SU-DHL-6 (cell line): Measurements from ENCODE around the gene TSHR.
"Not testable (repeated sequence)": the region's sequence is repeated elsewhere in the genome, so short reads cannot be mapped to it uniquely, and the experiment has no call there.

Source experiments
- H2AFZ ChIP-seq: fragments of 200-600 bp; sonication (generic); 2 replicates; pipeline ENCODE4 v1.6.1; 2014; ENCODE audit warnings: low read depth, mild to moderate bottlenecking, moderate library complexity, mixed read lengths, antibody characterized with exemption, low read length; ENCODE audit not compliant: severe bottlenecking
- H3F3A ChIP-seq: fragments of 200-600 bp; shearing (Covaris generic); 2 replicates; pipeline ENCODE4 v1.6.0; 2016; ENCODE audit warnings: antibody characterized with exemption, mild to moderate bottlenecking; ENCODE audit not compliant: insufficient read depth
- H3K27ac ChIP-seq: fragments of 200-600 bp; sonication (generic); 2 replicates; pipeline ENCODE4 v1.5.1; 2016; ENCODE audit warnings: low read depth, mild to moderate bottlenecking, low read length, moderate library complexity, mixed read lengths
- H3K27me3 ChIP-seq: fragments of 200-600 bp; sonication (generic), shearing (Covaris generic); 2 replicates; pipeline ENCODE4 v1.6.0; 2014; ENCODE audit warnings: mild to moderate bottlenecking, low read length
- H3K36me3 ChIP-seq: fragments of 200-600 bp; sonication (generic); 2 replicates; pipeline ENCODE4 v1.6.1; 2014; ENCODE audit warnings: mild to moderate bottlenecking, low read length, mixed read lengths
- H3K4me2 ChIP-seq: fragments of 300-600, 200-600 bp; shearing (Covaris generic), sonication (generic); 2 replicates; pipeline ENCODE4 v1.6.0; 2014; ENCODE audit warnings: low read length, low read depth, mild to moderate bottlenecking; ENCODE audit not compliant: poor library complexity, severe bottlenecking
- H3K4me3 ChIP-seq: fragments of 200-600 bp; sonication (generic); 2 replicates; pipeline ENCODE4 v1.5.1; 2014; ENCODE audit warnings: antibody characterized with exemption, low read length, mild to moderate bottlenecking, mixed read lengths; ENCODE audit not compliant: insufficient read depth, poor library complexity, severe bottlenecking
- H3K79me2 ChIP-seq: fragments of 200-600 bp; sonication (generic); 2 replicates; pipeline ENCODE4 v1.6.1; 2014; ENCODE audit warnings: mild to moderate bottlenecking, low read length, moderate library complexity; ENCODE audit not compliant: insufficient read depth
- H3K9ac ChIP-seq: fragments of 200-600 bp; sonication (generic); 2 replicates; pipeline ENCODE4 v1.7.0; 2014; ENCODE audit warnings: mild to moderate bottlenecking, low read length
- H3K9me2 ChIP-seq: fragments of 200-600 bp; sonication (generic); replicated peaks from 2 replicates; pipeline ENCODE4 v1.6.1; 2014; ENCODE audit warnings: low read length; ENCODE audit not compliant: insufficient read depth
- H3K9me3 ChIP-seq: fragments of 200-600 bp; sonication (generic); 2 replicates; pipeline ENCODE4 v1.6.1; 2014; ENCODE audit warnings: low read length, mixed read lengths; ENCODE audit not compliant: insufficient read depth
- H4K20me1 ChIP-seq: fragments of 200-600 bp; sonication (generic); 2 replicates; pipeline ENCODE4 v1.6.1; 2014; ENCODE audit warnings: low read depth, mild to moderate bottlenecking, antibody characterized with exemption, low read length, moderate library complexity, mixed read lengths
- EZH2phosphoT487 ChIP-seq: fragments of 200-600 bp; sonication (generic), shearing (Covaris generic); conservative IDR thresholded peaks from 2 replicates; pipeline ENCODE4 v1.6.1; 2018; ENCODE audit warnings: mild to moderate bottlenecking, antibody characterized with exemption, low read length, moderate library complexity, mixed read lengths
- TF ChIP-seq, protein P1 (sequence below): fragments of 200-600 bp; sonication (generic); IDR thresholded peaks from one replicate; pipeline ENCODE4 v1.5.1; 2017; ENCODE audit warnings: antibody characterized with exemption, mild to moderate bottlenecking, low read length, moderate library complexity; ENCODE audit not compliant: insufficient read depth, poor library complexity, severe bottlenecking

Gene TSHR

GRCh38 chr14:81042438-81042837 is 87.0 kb downstream of the TSHR start:
- H3K4me3 ChIP-seq, result no peak overlapping the region
- no peak for TF ChIP-seq EZH2phosphoT487
- TF ChIP-seq, protein P1, sequence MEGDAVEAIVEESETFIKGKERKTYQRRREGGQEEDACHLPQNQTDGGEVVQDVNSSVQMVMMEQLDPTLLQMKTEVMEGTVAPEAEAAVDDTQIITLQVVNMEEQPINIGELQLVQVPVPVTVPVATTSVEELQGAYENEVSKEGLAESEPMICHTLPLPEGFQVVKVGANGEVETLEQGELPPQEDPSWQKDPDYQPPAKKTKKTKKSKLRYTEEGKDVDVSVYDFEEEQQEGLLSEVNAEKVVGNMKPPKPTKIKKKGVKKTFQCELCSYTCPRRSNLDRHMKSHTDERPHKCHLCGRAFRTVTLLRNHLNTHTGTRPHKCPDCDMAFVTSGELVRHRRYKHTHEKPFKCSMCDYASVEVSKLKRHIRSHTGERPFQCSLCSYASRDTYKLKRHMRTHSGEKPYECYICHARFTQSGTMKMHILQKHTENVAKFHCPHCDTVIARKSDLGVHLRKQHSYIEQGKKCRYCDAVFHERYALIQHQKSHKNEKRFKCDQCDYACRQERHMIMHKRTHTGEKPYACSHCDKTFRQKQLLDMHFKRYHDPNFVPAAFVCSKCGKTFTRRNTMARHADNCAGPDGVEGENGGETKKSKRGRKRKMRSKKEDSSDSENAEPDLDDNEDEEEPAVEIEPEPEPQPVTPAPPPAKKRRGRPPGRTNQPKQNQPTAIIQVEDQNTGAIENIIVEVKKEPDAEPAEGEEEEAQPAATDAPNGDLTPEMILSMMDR, result no peak

GRCh38 chr14:81051547-81051946 is 96.1 kb downstream of the TSHR start:
- Histone ChIP-seq H3K27ac (no peak overlapping the region), H3K4me3 (no peak overlapping the region), H3K79me2 (no peaks in the 10 kb centered on the region), H3K36me3 (no peaks in the 10 kb centered on the region), H3F3A (no peaks in the 10 kb centered on the region), H3K4me2 (no peak overlapping the region), H2AFZ (no peak overlapping the region), H3K27me3 (no peaks in the 10 kb centered on the region), H4K20me1 (no peaks in the 10 kb centered on the region), H3K9ac (no peak overlapping the region), H3K9me3 (0 out of 2 replicates have a peak, but pooled peaks cover 9% of the 10 kb centered on the region), H3K9me2 (no peaks in the 10 kb centered on the region)
- no peak for TF ChIP-seq EZH2phosphoT487
- TF ChIP-seq, protein P1, result no peak

More at GRCh38 chr14:81042438-81042837, 87.0 kb downstream of the TSHR start:
- H3K27me3 ChIP-seq, result no peaks in the 10 kb centered on the region
- H3K4me2 ChIP-seq, result no peak overlapping the region
- no peak overlapping the region for H3K9ac ChIP-seq
- H4K20me1 ChIP-seq, result no peaks in the 10 kb centered on the region
- H3K9me3 ChIP-seq, result no peaks in the 10 kb centered on the region
- H3K36me3 ChIP-seq, result no peaks in the 10 kb centered on the region
- no peaks in the 10 kb centered on the region for H3K79me2 ChIP-seq
- H3K9me2 ChIP-seq, result no peaks in the 10 kb centered on the region
- no peak overlapping the region for H3K27ac ChIP-seq
- H3F3A ChIP-seq, result no peaks in the 10 kb centered on the region
- no peak overlapping the region for H2AFZ ChIP-seq

DNA sequence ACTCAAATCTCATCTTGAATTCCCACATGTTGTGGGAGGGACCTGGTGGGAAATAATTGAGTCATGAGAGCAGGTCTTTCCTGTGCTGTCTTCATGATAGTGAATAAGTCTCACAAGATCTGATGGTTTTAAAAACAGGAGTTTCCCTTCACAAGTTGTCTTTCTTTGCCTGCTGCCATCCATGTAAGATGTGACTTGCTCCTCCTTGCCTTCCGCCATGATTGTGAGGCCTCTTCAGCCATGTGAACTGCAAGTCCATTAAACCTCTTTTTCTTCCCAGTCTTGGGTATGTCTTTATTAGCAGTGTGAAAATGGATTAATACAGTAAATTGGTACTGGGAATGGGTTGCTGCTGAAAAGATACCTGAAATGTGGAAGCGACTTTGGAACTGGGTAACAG is 98.6 kb downstream of the TSHR start:
- not testable (repeated sequence) for H3K9ac ChIP-seq, H3K4me2 ChIP-seq, H4K20me1 ChIP-seq, H3K27ac ChIP-seq, H3K36me3 ChIP-seq, H3K27me3 ChIP-seq, H3K9me2 ChIP-seq, H3K9me3 ChIP-seq, H2AFZ ChIP-seq, H3K79me2 ChIP-seq, H3K4me3 ChIP-seq, H3F3A ChIP-seq

DNA sequence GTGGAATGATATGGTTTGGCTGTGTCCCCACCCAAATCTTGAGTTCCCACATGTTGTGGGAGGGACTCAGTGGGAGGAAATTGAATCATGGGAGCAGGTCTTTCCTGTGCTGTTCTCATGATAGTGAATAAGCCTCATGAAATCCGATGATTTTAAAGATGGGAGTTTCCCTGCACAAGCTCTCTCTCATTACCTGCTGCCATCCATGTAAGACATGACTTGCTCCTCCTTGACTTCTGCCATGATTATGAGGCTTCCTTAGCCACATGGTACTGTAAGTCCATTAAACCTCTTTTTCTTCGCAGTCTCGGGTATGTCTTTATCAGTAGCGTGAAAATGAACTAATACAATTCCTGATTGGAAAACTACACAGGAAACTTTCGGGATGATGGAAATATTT is 100.5 kb downstream of the TSHR start:
- no peaks in the 10 kb centered on the region for H3K36me3 ChIP-seq
- no peak overlapping the region for H3K4me2 ChIP-seq
- TF ChIP-seq EZH2phosphoT487, result no peak
- TF ChIP-seq, protein P1, result no peak
- no peaks in the 10 kb centered on the region for H4K20me1 ChIP-seq
- H3K27me3 ChIP-seq, result no peaks in the 10 kb centered on the region
- H3K79me2 ChIP-seq, result no peaks in the 10 kb centered on the region
- H3K4me3 ChIP-seq, result no peak overlapping the region
- H3K9me3 ChIP-seq, result 0 out of 2 replicates have a peak, but pooled peaks cover 10% of the 10 kb centered on the region
- H3F3A ChIP-seq, result no peaks in the 10 kb centered on the region
- H3K9ac ChIP-seq, result no peak overlapping the region
- no peak overlapping the region for H3K27ac ChIP-seq
- H2AFZ ChIP-seq, result no peak overlapping the region
- no peaks in the 10 kb centered on the region for H3K9me2 ChIP-seq
